ENCODE data around the gene PLEKHH3. TPM values are rescaled to one million over a fixed set of nuclear protein-coding genes. Genes with fewer than 3 reads are reported as not detected.

PLEKHH3 gene
- total RNA-seq, 1 experiment from 2014 or later: 66.3 TPM

DNA sequence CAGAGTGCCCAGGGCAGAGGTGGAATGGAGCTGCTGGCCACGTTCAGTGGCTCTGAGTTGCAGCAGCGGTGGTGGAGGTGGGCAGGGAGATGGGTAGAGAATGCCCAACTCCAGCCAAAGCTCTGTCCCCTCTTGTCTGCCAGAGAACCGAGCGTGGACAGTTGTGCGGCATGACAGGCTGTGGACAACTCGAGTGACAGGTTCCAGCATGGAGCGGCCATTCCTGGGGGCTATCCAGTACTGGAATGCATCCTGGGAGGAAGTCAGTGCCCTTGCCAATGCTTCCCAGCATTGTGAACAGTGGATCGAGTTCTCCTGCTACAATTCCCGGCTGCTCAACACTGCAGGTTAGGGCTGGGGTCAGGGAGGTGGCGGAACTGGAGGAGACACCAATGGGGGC is 13.8 kb upstream of the PLEKHH3 start:
- ATAC-seq (no peak), DNase-seq (ENCODE audit: low read depth, low spot score) (no peak)
- Histone ChIP-seq H3K9me3 (ENCODE audit: control insufficient read depth in 1 of 2, insufficient read depth in 1 of 2, low read depth in 1 of 2, low read length in 2 of 2) (no peaks in the 10 kb centered on the region), H2AFZ (ENCODE audit: low read depth, low read length, poor library complexity, severe bottlenecking) (no peak overlapping the region), H3K4me1 (ENCODE audit: control insufficient read depth in 1 of 2, insufficient read depth in 2 of 2, low read length in 2 of 2) (no peaks in the 10 kb centered on the region), H3K9ac (ENCODE audit: low read length) (no peak overlapping the region), H3K36me3 (ENCODE audit: control insufficient read depth in 1 of 2, insufficient read depth in 2 of 2, low read length in 2 of 2) (no peaks in the 10 kb centered on the region; a peak in 1 of 4 replicates), H3K27ac (ENCODE audit: low read depth, low read length) (no peak overlapping the region), H3K9me2 (ENCODE audit: insufficient read depth) (no peaks in the 10 kb centered on the region), H3K79me2 (ENCODE audit: insufficient read depth, low read length) (no peaks in the 10 kb centered on the region), H3K27me3 (ENCODE audit: insufficient read depth, low read length) (no peaks in the 10 kb centered on the region), H3K4me2 (ENCODE audit: low read length) (no peak overlapping the region), H4K20me1 (ENCODE audit: insufficient read depth) (no peaks in the 10 kb centered on the region), H3K4me3 (replicated peaks in 1 of 2; ENCODE audit: low read depth in 1 of 2, low read length in 2 of 2) (no peak overlapping the region)
- ChIA-PET CTCF (interaction anchor here (1.1 kb wide), 1 partner anchor 11 kb away, joined by 3 read pairs; no protein-coding TSS in a partner anchor), POLR2A (no interaction called here), RAD21 (ENCODE audit: low non-redundant PET in 1 of 2, low total read pairs in 2 of 2, uncharacterized antibody in 2 of 2, unreplicated experiment in 2 of 2) (no interaction called here)
- no peak for TF ChIP-seq RAD21 (IDR thresholded peaks at IDR 0.05; ENCODE audit: low read depth)
- no peak for TF ChIP-seq JUND (IDR thresholded peaks at IDR 0.05)
- no peak for TF ChIP-seq YY1 (IDR thresholded peaks at IDR 0.05; ENCODE audit: extremely low read depth, insufficient replicate concordance, low read depth, low read length)
- no peak for TF ChIP-seq EZH2phosphoT487 (IDR thresholded peaks at IDR 0.05; ENCODE audit: borderline replicate concordance)
- no peak for TF ChIP-seq POLR2AphosphoS5 (IDR thresholded peaks at IDR 0.05; ENCODE audit: low read depth, low read length)
- TF ChIP-seq SP1 (IDR thresholded peaks at IDR 0.05; ENCODE audit: low read depth): no peak
- TF ChIP-seq, protein P1, sequence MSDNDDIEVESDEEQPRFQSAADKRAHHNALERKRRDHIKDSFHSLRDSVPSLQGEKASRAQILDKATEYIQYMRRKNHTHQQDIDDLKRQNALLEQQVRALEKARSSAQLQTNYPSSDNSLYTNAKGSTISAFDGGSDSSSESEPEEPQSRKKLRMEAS (IDR thresholded peaks at IDR 0.05): no peak
- TF ChIP-seq SIN3A (IDR thresholded peaks at IDR 0.05; ENCODE audit: low read depth): no peak
- no peak for TF ChIP-seq TCF7L2 (IDR thresholded peaks at IDR 0.05; ENCODE audit: borderline replicate concordance, extremely low read depth, insufficient read depth, insufficient read length)
- no peak for TF ChIP-seq CBX3 (IDR thresholded peaks at IDR 0.05; ENCODE audit: low read depth)
- TF ChIP-seq, protein P2, sequence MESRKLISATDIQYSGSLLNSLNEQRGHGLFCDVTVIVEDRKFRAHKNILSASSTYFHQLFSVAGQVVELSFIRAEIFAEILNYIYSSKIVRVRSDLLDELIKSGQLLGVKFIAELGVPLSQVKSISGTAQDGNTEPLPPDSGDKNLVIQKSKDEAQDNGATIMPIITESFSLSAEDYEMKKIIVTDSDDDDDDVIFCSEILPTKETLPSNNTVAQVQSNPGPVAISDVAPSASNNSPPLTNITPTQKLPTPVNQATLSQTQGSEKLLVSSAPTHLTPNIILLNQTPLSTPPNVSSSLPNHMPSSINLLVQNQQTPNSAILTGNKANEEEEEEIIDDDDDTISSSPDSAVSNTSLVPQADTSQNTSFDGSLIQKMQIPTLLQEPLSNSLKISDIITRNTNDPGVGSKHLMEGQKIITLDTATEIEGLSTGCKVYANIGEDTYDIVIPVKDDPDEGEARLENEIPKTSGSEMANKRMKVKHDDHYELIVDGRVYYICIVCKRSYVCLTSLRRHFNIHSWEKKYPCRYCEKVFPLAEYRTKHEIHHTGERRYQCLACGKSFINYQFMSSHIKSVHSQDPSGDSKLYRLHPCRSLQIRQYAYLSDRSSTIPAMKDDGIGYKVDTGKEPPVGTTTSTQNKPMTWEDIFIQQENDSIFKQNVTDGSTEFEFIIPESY (IDR thresholded peaks at IDR 0.05; ENCODE audit: extremely low read depth, insufficient replicate concordance, low read length): no peak
- TF ChIP-seq ELF1 (IDR thresholded peaks at IDR 0.05; ENCODE audit: borderline replicate concordance, low read depth): no peak
- intact Hi-C loops (cut with micrococcal nuclease): no loop called here
- BruUV-seq (replicated peaks): no TSS peak

All from HCT116 (cell line).